G401 (cell line): Measurements from ENCODE around the gene SYT15B. TPM values are rescaled to one million over a fixed set of nuclear protein-coding genes. Genes with fewer than 3 reads are reported as not detected.
"Not testable (repeated sequence)": the region's sequence is repeated elsewhere in the genome, so short reads cannot be mapped to it uniquely, and the experiment has no call there.

Experiments
- DNase-seq: peaks from one replicate; pipeline ENCODE4 v3.0.0-alpha.2; 2015; ENCODE audit warnings: low spot score
- in situ Hi-C: cut with HindIII; loops from 2 replicates; pipeline ENCODE4 v1.10.0; 2016; ENCODE audit warnings: low sequenced_read_pairs, mixed read lengths
- total RNA-seq: library from RNA; depleted of rRNA; stranded (reverse); fragments of >200 nt; shearing (Covaris generic); gene quantifications from 2 replicates; pipeline ENCODE4 v1.2.3, GENCODE V29; 2014; rRNA removed

Gene SYT15B
- 0.06 TPM in 1 of 2 replicates, not detected in the other for total RNA-seq

GRCh38 chr10:47763554-47764175 lies at the start of gene SYT15B:
SYT15B (minus strand) TSS chr10:47763592; CDS start chr10:47762640, 952 bp downstream.
- in situ Hi-C loops: not testable (repeated sequence)

GRCh38 chr10:47779590-47779989 lies 16.2 kb upstream of the SYT15B start:
- DNase-seq, in situ Hi-C loops: not testable (repeated sequence)

More at GRCh38 chr10:47763554-47764175, at the start of gene SYT15B:
- not testable (repeated sequence) for DNase-seq

- in situ Hi-C loops: not testable (repeated sequence)
- peak; percentile 84 for DNase-seq
Measured at GRCh38 chr10:47775361-47776231, 12.2 kb upstream of the SYT15B start.

- DNase-seq, in situ Hi-C loops: not testable (repeated sequence)
Measured at GRCh38 chr10:47770745-47771144, 7.4 kb upstream of the SYT15B start.

- in situ Hi-C loops: not testable (repeated sequence)
- DNase-seq: peak; percentile 4
Measured at GRCh38 chr10:47768578-47769115, 5.3 kb upstream of the SYT15B start.

- in situ Hi-C loops: not testable (repeated sequence)
- DNase-seq: peak; percentile 67
Measured at GRCh38 chr10:47768085-47768484, 4.7 kb upstream of the SYT15B start.

- in situ Hi-C loops, DNase-seq: not testable (repeated sequence)
Measured at GRCh38 chr10:47767236-47767635, 3.8 kb upstream of the SYT15B start.

- in situ Hi-C loops, DNase-seq: not testable (repeated sequence)
Measured at GRCh38 chr10:47765232-47765631, 1.8 kb upstream of the SYT15B start.

GRCh38 chr10:47762674-47763553 lies 478 bp downstream of the SYT15B start:
- DNase-seq, in situ Hi-C loops: not testable (repeated sequence)

GRCh38 chr10:47758855-47759254 lies 4.5 kb downstream of the SYT15B start:
- DNase-seq, in situ Hi-C loops: not testable (repeated sequence)

- in situ Hi-C loops, DNase-seq: not testable (repeated sequence)
Measured at GRCh38 chr10:47756169-47756568, 7.2 kb downstream of the SYT15B start.

- in situ Hi-C loops, DNase-seq: not testable (repeated sequence)
Measured at GRCh38 chr10:47753871-47754270, 9.5 kb downstream of the SYT15B start.

GRCh38 chr10:47753176-47753575 lies 10.2 kb downstream of the SYT15B start:
- DNase-seq, in situ Hi-C loops: not testable (repeated sequence)

GRCh38 chr10:47751821-47752220 lies 11.6 kb downstream of the SYT15B start:
- DNase-seq, in situ Hi-C loops: not testable (repeated sequence)

GRCh38 chr10:47750360-47750759 lies 13.0 kb downstream of the SYT15B start:
- DNase-seq, in situ Hi-C loops: not testable (repeated sequence)

- in situ Hi-C loops: not testable (repeated sequence)
Measured at GRCh38 chr10:47746780-47747376, 16.5 kb downstream of the SYT15B start.

GRCh38 chr10:47744881-47745280 lies 18.5 kb downstream of the SYT15B start:
- in situ Hi-C loops: not testable (repeated sequence)

More at GRCh38 chr10:47746780-47747376, 16.5 kb downstream of the SYT15B start:
- DNase-seq: not testable (repeated sequence)

More at GRCh38 chr10:47744881-47745280, 18.5 kb downstream of the SYT15B start:
- DNase-seq: not testable (repeated sequence)
